Neural progenitor cell (in vitro differentiated cells): Measurements from ENCODE around the gene RNF32. TPM values are rescaled to one million over a fixed set of nuclear protein-coding genes. Genes with fewer than 3 reads are reported as not detected.
A peak's percentile ranks its signal among the peaks of the same experiment; 100 is the strongest.

Source experiments
- DNase-seq: peaks from one replicate; pipeline ENCODE4 v3.0.0-alpha.2; 2016; ENCODE audit warnings: low spot score
- H2AFZ ChIP-seq: fragments of 200-600 bp; sonication (generic); replicated peaks from 2 replicates; pipeline ENCODE4 v1.6.1; 2016; ENCODE audit warnings: antibody characterized with exemption
- H3F3A ChIP-seq: fragments of 200-600 bp; sonication (generic); 2 replicates; pipeline ENCODE4 v1.6.1; 2016; ENCODE audit warnings: antibody characterized with exemption, low read depth
- H3K27ac ChIP-seq: fragments of 200-600 bp; sonication (generic); 2 replicates; pipeline ENCODE4 v1.5.1; 2016; ENCODE audit warnings: mild to moderate bottlenecking
- H3K27me3 ChIP-seq: fragments of 200-600 bp; sonication (generic); 2 replicates; pipeline ENCODE4 v1.6.1; 2016; ENCODE audit warnings: mild to moderate bottlenecking, moderate library complexity
- H3K36me3 ChIP-seq: fragments of 200-600 bp; sonication (generic); 2 replicates; pipeline ENCODE4 v1.5.1; 2016
- H3K4me1 ChIP-seq: fragments of 200-600 bp; sonication (generic); 2 replicates; pipeline ENCODE4 v1.6.1; 2016; ENCODE audit warnings: mixed run types
- H3K4me2 ChIP-seq: fragments of 200-600 bp; sonication (generic); 2 replicates; pipeline ENCODE4 v1.6.1; 2016
- H3K4me3 ChIP-seq: fragments of 200-600 bp; sonication (generic); 2 replicates; pipeline ENCODE4 v1.5.1; 2016
- H3K79me2 ChIP-seq: fragments of 200-600 bp; sonication (generic); 2 replicates; pipeline ENCODE4 v1.6.1; 2016; ENCODE audit warnings: low read depth
- H3K9ac ChIP-seq: fragments of 200-600 bp; sonication (generic); 2 replicates; pipeline ENCODE4 v1.6.1; 2016
- H3K9me3 ChIP-seq: fragments of 200-600 bp; sonication (generic); 2 replicates; pipeline ENCODE4 v1.5.1; 2016; ENCODE audit warnings: low read depth
- H4K20me1 ChIP-seq: fragments of 200-600 bp; sonication (generic); 2 replicates; pipeline ENCODE4 v1.6.1; 2016; ENCODE audit warnings: low read depth
- H3K27ac Mint-ChIP-seq: 3 replicates; pipeline ENCODE4 v1.8.0; 2021; ENCODE audit warnings: mixed read lengths
- H3K27me3 Mint-ChIP-seq: 2 replicates; pipeline ENCODE4 v1.8.0; 2022; ENCODE audit warnings: low read depth, mild to moderate bottlenecking, inconsistent platforms, moderate library complexity, mixed read lengths; ENCODE audit not compliant: insufficient read depth
- H3K36me3 Mint-ChIP-seq: 3 replicates; pipeline ENCODE4 v1.8.0; 2021; ENCODE audit warnings: mixed read lengths
- H3K4me1 Mint-ChIP-seq: 3 replicates; pipeline ENCODE4 v1.8.0; 2021; ENCODE audit warnings: mixed read lengths
- H3K4me3 Mint-ChIP-seq: 3 replicates; pipeline ENCODE4 v1.8.0; 2021; ENCODE audit warnings: mild to moderate bottlenecking, moderate library complexity, mixed read lengths
- H3K9me3 Mint-ChIP-seq: 3 replicates; pipeline ENCODE4 v1.8.0; 2020; ENCODE audit warnings: mixed read lengths
- EZH2 ChIP-seq: fragments of 200-600 bp; sonication (generic); IDR thresholded peaks from 2 replicates; pipeline ENCODE4 v1.6.1; 2017; ENCODE audit warnings: antibody characterized with exemption, mild to moderate bottlenecking, moderate library complexity
- EZH2phosphoT487 ChIP-seq: fragments of 200-600 bp; sonication (generic); IDR thresholded peaks from 2 replicates; pipeline ENCODE4 v1.6.1; 2017; ENCODE audit warnings: antibody characterized with exemption
- total RNA-seq: library from RNA; depleted of rRNA; stranded (reverse); fragments of >200 nt; gene quantifications from 2 replicates; pipeline ENCODE4 v1.2.3, GENCODE V29; 2015; ENCODE audit warnings: low replicate concordance
- TF ChIP-seq, protein P1 (sequence below): fragments of 200-600 bp; sonication (generic); IDR thresholded peaks from 2 replicates; pipeline ENCODE4 v1.5.1; 2017; ENCODE audit warnings: antibody characterized with exemption, mild to moderate bottlenecking

Gene RNF32
- total RNA-seq, 1 donor from 2014 or later, result 3.0 TPM

DNA sequence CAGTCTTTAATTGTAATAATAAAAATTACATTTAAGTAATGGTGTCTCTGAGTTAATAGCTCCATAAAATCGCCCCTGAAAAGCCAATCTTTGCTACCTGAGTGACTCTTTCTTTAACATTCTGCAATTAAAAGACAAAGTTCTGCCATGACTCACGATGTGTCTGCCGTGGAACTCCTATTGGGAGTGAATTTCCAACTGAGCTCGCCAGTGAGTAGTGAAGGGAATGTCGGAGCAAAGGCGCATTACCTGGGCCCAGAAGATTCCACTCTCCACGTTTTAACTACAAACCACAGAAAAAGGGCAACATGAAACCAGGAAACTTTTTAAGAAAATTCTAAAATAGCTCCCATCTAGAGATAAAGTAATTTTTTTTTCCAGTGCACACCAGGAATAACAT, 36.9 kb upstream of the RNF32 start:
- TF ChIP-seq, protein P1, sequence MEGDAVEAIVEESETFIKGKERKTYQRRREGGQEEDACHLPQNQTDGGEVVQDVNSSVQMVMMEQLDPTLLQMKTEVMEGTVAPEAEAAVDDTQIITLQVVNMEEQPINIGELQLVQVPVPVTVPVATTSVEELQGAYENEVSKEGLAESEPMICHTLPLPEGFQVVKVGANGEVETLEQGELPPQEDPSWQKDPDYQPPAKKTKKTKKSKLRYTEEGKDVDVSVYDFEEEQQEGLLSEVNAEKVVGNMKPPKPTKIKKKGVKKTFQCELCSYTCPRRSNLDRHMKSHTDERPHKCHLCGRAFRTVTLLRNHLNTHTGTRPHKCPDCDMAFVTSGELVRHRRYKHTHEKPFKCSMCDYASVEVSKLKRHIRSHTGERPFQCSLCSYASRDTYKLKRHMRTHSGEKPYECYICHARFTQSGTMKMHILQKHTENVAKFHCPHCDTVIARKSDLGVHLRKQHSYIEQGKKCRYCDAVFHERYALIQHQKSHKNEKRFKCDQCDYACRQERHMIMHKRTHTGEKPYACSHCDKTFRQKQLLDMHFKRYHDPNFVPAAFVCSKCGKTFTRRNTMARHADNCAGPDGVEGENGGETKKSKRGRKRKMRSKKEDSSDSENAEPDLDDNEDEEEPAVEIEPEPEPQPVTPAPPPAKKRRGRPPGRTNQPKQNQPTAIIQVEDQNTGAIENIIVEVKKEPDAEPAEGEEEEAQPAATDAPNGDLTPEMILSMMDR, result no peak
- Histone ChIP-seq H3K36me3 (no peaks in the 10 kb centered on the region), H3F3A (peaks cover 8% of the 10 kb centered on the region), H3K27ac (no peak overlapping the region), H4K20me1 (no peaks in the 10 kb centered on the region), H3K4me2 (no peak overlapping the region), H2AFZ (no peak overlapping the region), H3K27me3 (no peaks in the 10 kb centered on the region), H3K9me3 (no peaks in the 10 kb centered on the region), H3K4me3 (no peak overlapping the region), H3K9ac (no peak overlapping the region), H3K79me2 (no peaks in the 10 kb centered on the region), H3K4me1 (peaks cover 11% of the 10 kb centered on the region)
- Mint-ChIP-seq H3K27ac (no peak overlapping the region), H3K36me3 (no peaks in the 10 kb centered on the region), H3K9me3 (peaks cover 6% of the 10 kb centered on the region), H3K4me3 (no peak overlapping the region), H3K27me3 (peaks cover 4% of the 10 kb centered on the region), H3K4me1 (peaks cover 6% of the 10 kb centered on the region)
- no peak for DNase-seq

DNA sequence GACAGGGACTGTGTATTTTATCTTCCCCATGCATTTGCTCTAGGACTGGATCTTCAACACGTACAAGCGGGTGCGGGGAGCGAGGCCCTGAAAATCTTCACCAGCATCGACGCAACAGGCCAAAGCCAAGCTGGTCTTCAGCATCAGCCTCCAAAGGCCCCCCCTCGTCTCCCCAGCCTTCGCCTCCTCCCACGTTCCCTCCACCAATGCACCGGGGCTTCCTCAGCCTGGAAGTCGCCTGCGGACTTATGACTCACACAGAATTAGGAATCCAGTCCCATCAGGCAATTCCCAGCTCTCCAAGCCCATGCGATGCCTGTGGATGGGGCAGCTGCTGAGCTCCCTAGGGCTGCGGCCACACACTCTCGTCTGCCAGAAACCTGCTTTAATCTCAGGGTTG, 36.3 kb upstream of the RNF32 start:
- Histone ChIP-seq H2AFZ (no peak overlapping the region), H3K27me3 (no peaks in the 10 kb centered on the region), H4K20me1 (no peaks in the 10 kb centered on the region), H3K36me3 (no peaks in the 10 kb centered on the region), H3K79me2 (no peaks in the 10 kb centered on the region), H3K4me2 (no peak overlapping the region), H3K4me1 (peaks cover 11% of the 10 kb centered on the region), H3K4me3 (no peak overlapping the region), H3K9me3 (no peaks in the 10 kb centered on the region), H3K9ac (no peak overlapping the region), H3K27ac (no peak overlapping the region), H3F3A (peaks cover 8% of the 10 kb centered on the region)
- H3K4me3 Mint-ChIP-seq, result no peak overlapping the region
- H3K36me3 Mint-ChIP-seq, result no peaks in the 10 kb centered on the region
- H3K9me3 Mint-ChIP-seq, result peaks cover 7% of the 10 kb centered on the region
- peaks cover 6% of the 10 kb centered on the region for H3K4me1 Mint-ChIP-seq
- peaks cover 6% of the 10 kb centered on the region for H3K27me3 Mint-ChIP-seq
- no peak for DNase-seq
- no peak overlapping the region for H3K27ac Mint-ChIP-seq
- TF ChIP-seq, protein P1, result no peak
- no peak for TF ChIP-seq EZH2phosphoT487
- no peak for TF ChIP-seq EZH2

- peaks cover 11% of the 10 kb centered on the region for H3K4me1 ChIP-seq
- no peaks in the 10 kb centered on the region for H3K27me3 ChIP-seq
- no peak overlapping the region for H3K9ac ChIP-seq
- no peak overlapping the region for H3K4me2 ChIP-seq
- no peak overlapping the region for H3K4me3 ChIP-seq
- peaks cover 8% of the 10 kb centered on the region for H3F3A ChIP-seq
- H3K9me3 Mint-ChIP-seq, result peaks cover 7% of the 10 kb centered on the region
- no peaks in the 10 kb centered on the region for H3K79me2 ChIP-seq
- peaks cover 6% of the 10 kb centered on the region for H3K27me3 Mint-ChIP-seq
- no peaks in the 10 kb centered on the region for H3K36me3 Mint-ChIP-seq
- TF ChIP-seq, protein P1, result no peak
- no peak for TF ChIP-seq EZH2
- TF ChIP-seq EZH2phosphoT487, result no peak
- H3K27ac ChIP-seq, result no peak overlapping the region
- H3K9me3 ChIP-seq, result no peaks in the 10 kb centered on the region
- peaks cover 6% of the 10 kb centered on the region for H3K4me1 Mint-ChIP-seq
- peak overlapping the region; percentile 19 for H3K4me3 Mint-ChIP-seq
- no peak overlapping the region for H3K27ac Mint-ChIP-seq
- DNase-seq, result no peak
- no peak overlapping the region for H2AFZ ChIP-seq
- no peaks in the 10 kb centered on the region for H3K36me3 ChIP-seq
- H4K20me1 ChIP-seq, result no peaks in the 10 kb centered on the region
These were observed 35.5 kb upstream of the RNF32 start for GRCh38 chr7:156604836-156605695.
